Measurements from ENCODE around the gene MYO9A. TPM values are rescaled to one million over a fixed set of nuclear protein-coding genes. Genes with fewer than 3 reads are reported as not detected.

Gene MYO9A
- total and polyA plus RNA-seq, 2 donors (not counting 1 experiment from before 2014, with no cell fraction given), result 6.2 to 66.1 TPM

DNA sequence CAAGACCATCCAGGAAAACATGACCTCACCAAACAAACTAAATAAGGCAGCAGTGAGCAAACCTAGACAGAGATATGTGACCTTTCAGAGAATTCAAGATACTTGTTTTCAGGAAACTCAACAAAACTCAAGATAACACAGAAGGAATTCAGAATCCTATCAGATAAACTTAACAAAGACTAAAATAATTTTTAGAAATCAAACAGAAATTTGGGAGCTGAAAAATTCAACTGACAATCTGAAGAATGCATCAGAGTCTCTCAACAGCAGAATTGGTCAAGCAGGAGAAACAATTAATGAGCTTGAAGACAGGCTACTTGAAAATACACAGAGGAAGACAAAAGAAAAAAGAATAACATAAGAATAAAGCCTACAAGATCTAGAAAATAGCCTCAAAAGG is 55.6 kb downstream of the MYO9A start:
- H3K4me1 ChIP-seq (ENCODE audit: control insufficient read depth in 2 of 2, insufficient read depth in 2 of 2, low read length in 2 of 2), result no peaks in the 10 kb centered on the region
- ChIA-PET CTCF (interaction anchor here (1.3 kb wide), 1 partner anchor 94 kb away, joined by 3 read pairs; no protein-coding TSS in a partner anchor), POLR2A (no interaction called here)
- H3K79me2 ChIP-seq (ENCODE audit: control insufficient read depth, insufficient read depth, low read length), result peaks cover 41% of the 10 kb centered on the region
- peaks cover 2% of the 10 kb centered on the region for H3K9me3 Mint-ChIP-seq (ENCODE audit: insufficient read depth)
- no peaks in the 10 kb centered on the region for H3K27me3 ChIP-seq (replicated peaks in 1 of 4; ENCODE audit: control extremely low read depth in 1 of 4, control insufficient read depth in 3 of 4, insufficient read depth in 4 of 4, low read length in 3 of 4)
- H3K36me3 ChIP-seq (replicated peaks in 1 of 2; ENCODE audit: control extremely low read depth in 1 of 2, control insufficient read depth in 1 of 2, extremely low read depth in 1 of 2, insufficient read depth in 2 of 2, low read length in 1 of 2), result no peaks in the 10 kb centered on the region
- no peak overlapping the region for H3K9ac ChIP-seq (ENCODE audit: low read length)
- no peak overlapping the region for H3K27ac ChIP-seq (ENCODE audit: low read length in 2 of 2)
- no peaks in the 10 kb centered on the region for H3K27me3 Mint-ChIP-seq
- H3K27ac Mint-ChIP-seq, result no peak overlapping the region
- DNase-seq, result no peak
- ATAC-seq (ENCODE audit: low read depth), result no peak
- no peak overlapping the region for H3K4me3 ChIP-seq (ENCODE audit: control extremely low read depth in 1 of 5, extremely low read depth in 1 of 5, insufficient read depth in 1 of 5, low read depth in 2 of 5, low read length in 4 of 5)
- intact Hi-C loops (cut with micrococcal nuclease), result no loop called here
- H2AFZ ChIP-seq (ENCODE audit: insufficient read depth, low read depth, low read length, poor library complexity, severe bottlenecking), result no peak overlapping the region
- H3K9me3 ChIP-seq (ENCODE audit: control extremely low read depth in 1 of 3, control insufficient read depth in 2 of 3, insufficient read depth in 1 of 3, low read length in 2 of 3), result peaks cover 1 to 4% (median 3%) of the 10 kb centered on the region in 3 donors
- H3K4me1 Mint-ChIP-seq, result peaks cover 15% of the 10 kb centered on the region
- no peaks in the 10 kb centered on the region for H4K20me1 ChIP-seq (ENCODE audit: control insufficient read depth, insufficient read depth, low read length, poor library complexity, severe bottlenecking)
- H3K4me3 Mint-ChIP-seq, result no peak overlapping the region
- TF ChIP-seq, protein P1, sequence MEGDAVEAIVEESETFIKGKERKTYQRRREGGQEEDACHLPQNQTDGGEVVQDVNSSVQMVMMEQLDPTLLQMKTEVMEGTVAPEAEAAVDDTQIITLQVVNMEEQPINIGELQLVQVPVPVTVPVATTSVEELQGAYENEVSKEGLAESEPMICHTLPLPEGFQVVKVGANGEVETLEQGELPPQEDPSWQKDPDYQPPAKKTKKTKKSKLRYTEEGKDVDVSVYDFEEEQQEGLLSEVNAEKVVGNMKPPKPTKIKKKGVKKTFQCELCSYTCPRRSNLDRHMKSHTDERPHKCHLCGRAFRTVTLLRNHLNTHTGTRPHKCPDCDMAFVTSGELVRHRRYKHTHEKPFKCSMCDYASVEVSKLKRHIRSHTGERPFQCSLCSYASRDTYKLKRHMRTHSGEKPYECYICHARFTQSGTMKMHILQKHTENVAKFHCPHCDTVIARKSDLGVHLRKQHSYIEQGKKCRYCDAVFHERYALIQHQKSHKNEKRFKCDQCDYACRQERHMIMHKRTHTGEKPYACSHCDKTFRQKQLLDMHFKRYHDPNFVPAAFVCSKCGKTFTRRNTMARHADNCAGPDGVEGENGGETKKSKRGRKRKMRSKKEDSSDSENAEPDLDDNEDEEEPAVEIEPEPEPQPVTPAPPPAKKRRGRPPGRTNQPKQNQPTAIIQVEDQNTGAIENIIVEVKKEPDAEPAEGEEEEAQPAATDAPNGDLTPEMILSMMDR (IDR thresholded peaks at IDR 0.05), result no peak
- H3K4me2 ChIP-seq (replicated peaks; ENCODE audit: low read depth, low read length, poor library complexity, severe bottlenecking), result no peak overlapping the region

DNA sequence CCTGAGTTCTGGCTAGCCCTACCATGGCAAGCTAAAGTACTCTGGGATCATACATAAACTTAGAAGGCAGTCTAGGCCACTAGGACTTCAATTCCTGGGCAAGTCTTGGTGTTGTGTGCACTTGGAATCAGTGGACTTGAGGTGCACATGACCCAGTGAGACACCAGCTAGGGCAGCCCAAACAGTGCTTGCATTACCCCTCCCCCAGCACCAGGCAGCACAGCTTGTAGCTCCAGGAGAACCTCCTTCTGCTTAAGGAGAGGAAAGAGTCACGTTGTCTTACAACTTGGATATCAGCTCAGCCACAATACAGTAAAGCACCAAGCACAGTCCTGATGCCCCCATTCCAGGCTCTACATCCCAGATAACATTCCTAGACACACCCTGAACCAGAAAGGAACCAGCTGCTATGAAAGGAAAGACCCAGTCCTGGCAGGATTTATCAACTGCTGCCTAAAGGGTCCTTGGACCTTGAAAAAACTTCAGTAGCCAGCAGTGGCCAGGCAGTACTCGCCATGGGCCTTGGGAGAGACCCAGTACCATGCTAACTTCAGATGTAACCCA is 57.2 kb downstream of the MYO9A start:
- Histone ChIP-seq H3K4me1 (ENCODE audit: control insufficient read depth in 2 of 2, insufficient read depth in 2 of 2, low read length in 2 of 2) (no peaks in the 10 kb centered on the region), H4K20me1 (ENCODE audit: control insufficient read depth, insufficient read depth, low read length, poor library complexity, severe bottlenecking) (no peaks in the 10 kb centered on the region), H3K9me3 (ENCODE audit: control extremely low read depth in 1 of 3, control insufficient read depth in 2 of 3, insufficient read depth in 1 of 3, low read length in 2 of 3) (peaks cover 1 to 4% (median 3%) of the 10 kb centered on the region in 3 donors), H3K9ac (ENCODE audit: low read length) (no peak overlapping the region), H3K4me2 (replicated peaks; ENCODE audit: low read depth, low read length, poor library complexity, severe bottlenecking) (no peak overlapping the region), H2AFZ (ENCODE audit: insufficient read depth, low read depth, low read length, poor library complexity, severe bottlenecking) (no peak overlapping the region), H3K27me3 (replicated peaks in 1 of 4; ENCODE audit: control extremely low read depth in 1 of 4, control insufficient read depth in 3 of 4, insufficient read depth in 4 of 4, low read length in 3 of 4) (no peaks in the 10 kb centered on the region), H3K79me2 (ENCODE audit: control insufficient read depth, insufficient read depth, low read length) (peaks cover 41% of the 10 kb centered on the region), H3K4me3 (ENCODE audit: control extremely low read depth in 1 of 5, extremely low read depth in 1 of 5, insufficient read depth in 1 of 5, low read depth in 2 of 5, low read length in 4 of 5) (no peak overlapping the region), H3K27ac (ENCODE audit: low read length in 2 of 2) (no peak overlapping the region), H3K36me3 (replicated peaks in 1 of 2; ENCODE audit: control extremely low read depth in 1 of 2, control insufficient read depth in 1 of 2, extremely low read depth in 1 of 2, insufficient read depth in 2 of 2, low read length in 1 of 2) (no peaks in the 10 kb centered on the region)
- H3K27ac Mint-ChIP-seq, result no peak overlapping the region
- peaks cover 16% of the 10 kb centered on the region for H3K4me1 Mint-ChIP-seq
- no peak overlapping the region for H3K4me3 Mint-ChIP-seq
- 100% methylated on average over 1 of the region's 2 CpGs for WGBS (ENCODE audit: insufficient coverage)
- ATAC-seq (ENCODE audit: low read depth), result no peak
- intact Hi-C loops (cut with micrococcal nuclease), result no loop called here
- TF ChIP-seq, protein P1 (IDR thresholded peaks at IDR 0.05), result no peak
- no peak for TF ChIP-seq EZH2 (IDR thresholded peaks at IDR 0.05; ENCODE audit: borderline replicate concordance, insufficient read depth, low read depth, low read length, poor library complexity, severe bottlenecking)
- no peak for DNase-seq
- ChIA-PET CTCF (interaction anchor here (0.6 to 1.3 kb wide), 2 partner anchors 95 to 98 kb away, joined by 3 read pairs; no protein-coding TSS in a partner anchor), POLR2A (no interaction called here)
- no peaks in the 10 kb centered on the region for H3K27me3 Mint-ChIP-seq
- peaks cover 2% of the 10 kb centered on the region for H3K9me3 Mint-ChIP-seq (ENCODE audit: insufficient read depth)

All from B cell (primary cell).